Uterus (tissue), 4 donors: ENCODE data around the gene HSPA1B. TPM values are rescaled to one million over a fixed set of nuclear protein-coding genes. Genes with fewer than 3 reads are reported as not detected.

Experiments used
- DNase-seq, 2 donors: peaks; one replicate each; pipeline ENCODE4 v3.0.0-alpha.2; 2019 to 2020
- H3K27ac ChIP-seq, 2 donors: fragments of 200-600 bp; sonication (generic); 1 replicate in 1 of 2; 2 replicates in 1 of 2; pipeline ENCODE4 v1.5.1; 2016 to 2018
- H3K27me3 ChIP-seq, 2 donors: fragments of 200-600 bp; sonication (generic); one replicate each; pipeline ENCODE4 v1.5.1; 2018 to 2019; ENCODE audit warnings: control low read depth in 1 of 2
- H3K36me3 ChIP-seq, 2 donors: fragments of 200-600 bp; sonication (generic); one replicate each; pipeline ENCODE4 v1.5.1; 2019; ENCODE audit warnings: control low read depth in 1 of 2
- H3K4me1 ChIP-seq, 2 donors: fragments of 200-600 bp; sonication (generic); one replicate each; pipeline ENCODE4 v1.5.1; 2018 to 2019; ENCODE audit warnings: control low read depth in 1 of 2
- H3K4me3 ChIP-seq, 2 donors: fragments of 200-600 bp; sonication (generic); 1 replicate in 1 of 2; 2 replicates in 1 of 2; pipeline ENCODE4 v1.5.1; 2018 to 2019; ENCODE audit warnings: mild to moderate bottlenecking in 1 of 2
- H3K9me3 ChIP-seq, 2 donors: fragments of 200-600 bp; sonication (generic); one replicate each; pipeline ENCODE4 v1.5.1; 2019; ENCODE audit warnings: control low read depth in 1 of 2
- CTCF ChIP-seq, 4 experiments: fragments of 200-600 bp in 2 of 4; fragments of 450-650 bp in 2 of 4; sonication (generic) in 2 of 4; IDR thresholded peaks; one replicate each; pipeline ENCODE4 v1.5.1; 2016 to 2019; ENCODE audit warnings: antibody characterized with exemption in 4 of 4, mild to moderate bottlenecking in 2 of 4, moderate library complexity in 1 of 4
- POLR2A ChIP-seq, 2 donors: fragments of 450-650 bp; IDR thresholded peaks; one replicate each; pipeline ENCODE4 v1.6.1; 2016; ENCODE audit warnings: antibody characterized with exemption in 2 of 2, mild to moderate bottlenecking in 1 of 2, moderate library complexity in 1 of 2
- intact Hi-C: fragments of 100-400 bp; cut with DNase I; formaldehyde crosslinking; loops from one replicate; pipeline ENCODE4 v1.15.1; 2023; ENCODE audit warnings: low total_unique reads
- total RNA-seq, 4 donors: library from RNA; depleted of rRNA in 3 of 4; stranded (reverse); fragments of >200 nt in 3 of 4; gene quantifications; one replicate each; pipeline versions ENCODE4 v1.1.0 to v1.2.4, GENCODE V29; 2014 to 2023
- donor health status: DM: yes; HTN: yes; CAD: no.

HSPA1B gene
- total RNA-seq, 4 donors from 2014 or later = 40.3 to 268 (median 152) TPM

- no peak for DNase-seq
- Histone ChIP-seq H3K27me3 (no peaks in the 10 kb centered on the region), H3K4me3 (no peak overlapping the region), H3K27ac (no peak overlapping the region), H3K36me3 (no peaks in the 10 kb centered on the region), H3K4me1 (peaks cover 5 to 8% of the 10 kb centered on the region in 2 donors), H3K9me3 (no peaks in the 10 kb centered on the region)
- TF ChIP-seq CTCF (IDR thresholded peaks at IDR 0.05) = no peak
- TF ChIP-seq POLR2A (IDR thresholded peaks at IDR 0.05) = no peak
- intact Hi-C loops = no loop called here
These were observed 46.9 kb upstream of the HSPA1B start for GRCh38 chr6:31780507-31781243.

DNA sequence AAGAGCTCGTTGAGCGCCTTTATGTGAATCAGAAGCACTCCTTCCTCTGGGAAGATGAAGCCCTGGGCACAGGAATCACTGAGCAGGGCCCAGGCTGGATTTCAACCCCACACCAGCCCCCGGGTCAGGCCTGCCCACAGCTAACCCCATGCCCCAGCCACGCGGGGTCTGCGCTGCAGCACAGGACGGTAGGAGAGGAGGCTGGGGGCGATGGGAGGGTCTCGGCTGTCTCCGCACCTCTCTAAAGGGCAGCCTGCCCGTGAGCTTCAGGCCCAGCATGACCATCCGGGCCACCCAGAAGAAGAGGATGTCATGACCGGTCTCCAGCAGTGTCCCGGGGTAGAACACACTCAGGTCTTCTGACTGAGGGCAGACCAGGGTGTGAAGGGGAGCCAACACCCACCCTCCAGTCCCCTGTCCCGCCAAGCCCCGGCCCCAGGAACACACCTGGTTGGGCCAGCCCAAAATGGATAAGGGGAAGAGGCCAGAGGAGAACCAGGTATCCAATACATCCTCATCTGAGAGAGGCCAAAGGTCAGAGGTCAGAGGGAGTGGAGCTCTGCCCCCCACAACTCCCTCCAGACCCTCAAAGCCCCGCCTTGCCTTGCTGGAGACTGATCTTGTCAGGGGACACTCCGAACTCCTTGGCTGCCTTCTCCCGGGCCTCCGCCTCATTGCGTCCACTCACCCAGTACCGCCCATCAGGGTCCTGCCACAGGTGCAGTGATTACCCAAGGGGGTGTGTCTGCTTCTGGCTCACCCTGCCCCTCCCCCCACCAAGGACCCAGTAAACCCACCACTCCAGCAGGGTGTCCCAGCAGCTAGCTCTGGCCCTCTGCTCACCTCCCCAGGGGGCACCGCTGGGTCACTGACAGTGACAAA, 46.1 kb upstream of the HSPA1B start:
- H3K36me3 ChIP-seq = no peaks in the 10 kb centered on the region
- no peaks in the 10 kb centered on the region for H3K27me3 ChIP-seq
- no peak for DNase-seq
- peaks cover 5 to 7% of the 10 kb centered on the region in 2 donors for H3K4me1 ChIP-seq
- no peak overlapping the region for H3K4me3 ChIP-seq
- intact Hi-C loops = no loop called here
- no peak overlapping the region for H3K27ac ChIP-seq
- no peaks in the 10 kb centered on the region for H3K9me3 ChIP-seq
- TF ChIP-seq CTCF (IDR thresholded peaks at IDR 0.05) (no peak), POLR2A (IDR thresholded peaks at IDR 0.05) (no peak)

GRCh38 chr6:31782126-31782855, 45.2 kb upstream of the HSPA1B start:
- Histone ChIP-seq H3K4me3 (no peak overlapping the region), H3K27ac (no peak overlapping the region), H3K4me1 (no peaks in the 10 kb centered on the region), H3K9me3 (no peaks in the 10 kb centered on the region), H3K27me3 (no peaks in the 10 kb centered on the region), H3K36me3 (no peaks in the 10 kb centered on the region)
- intact Hi-C loops = no loop called here
- no peak for DNase-seq
- TF ChIP-seq CTCF (IDR thresholded peaks at IDR 0.05) = no peak
- no peak for TF ChIP-seq POLR2A (IDR thresholded peaks at IDR 0.05)

DNA sequence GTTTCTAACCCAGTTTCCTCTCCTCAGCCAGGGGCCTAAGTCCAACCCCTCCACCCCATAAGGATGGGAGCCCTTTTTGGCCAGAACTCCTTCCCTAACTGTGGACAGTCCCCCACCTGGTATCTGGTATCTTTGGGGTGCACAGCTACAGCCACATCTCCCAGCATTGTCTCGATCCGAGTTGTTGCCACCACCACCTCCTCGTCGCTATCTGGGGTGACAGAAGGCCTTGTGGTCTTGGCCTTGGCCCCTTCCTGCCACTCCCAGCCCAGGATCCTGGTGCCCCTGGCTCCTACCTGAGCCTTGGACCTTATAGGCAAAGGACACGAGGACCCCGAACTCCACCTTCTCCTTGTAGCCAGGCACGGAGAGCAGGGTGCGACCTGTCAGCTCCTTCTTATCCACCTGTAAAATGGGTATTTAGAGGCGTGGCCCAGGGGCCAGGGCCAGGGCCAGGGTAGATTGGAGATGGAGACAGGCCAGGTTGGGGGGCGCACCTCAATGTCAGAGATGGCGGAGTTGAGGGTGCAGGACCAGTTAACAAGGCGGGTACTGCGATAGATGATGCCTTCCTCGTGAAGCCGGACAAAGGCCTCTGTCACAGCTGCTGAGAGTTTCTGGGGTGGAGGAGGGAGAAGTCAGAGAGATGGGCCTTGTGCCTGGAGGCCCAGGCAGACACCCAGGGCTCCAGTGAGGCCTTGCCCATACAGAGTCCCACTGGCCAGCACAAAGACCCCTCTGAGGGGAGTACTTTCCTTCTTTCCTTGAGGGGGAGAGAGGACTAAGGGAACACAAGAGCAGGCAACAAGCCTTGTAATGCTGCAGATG, 43.2 kb upstream of the HSPA1B start:
- Histone ChIP-seq H3K4me3 (no peak overlapping the region), H3K36me3 (no peaks in the 10 kb centered on the region), H3K27me3 (no peaks in the 10 kb centered on the region), H3K4me1 (no peaks in the 10 kb centered on the region), H3K27ac (no peak overlapping the region), H3K9me3 (no peaks in the 10 kb centered on the region)
- TF ChIP-seq CTCF (IDR thresholded peaks at IDR 0.05) (no peak), POLR2A (IDR thresholded peaks at IDR 0.05) (no peak)
- intact Hi-C loops = no loop called here
- DNase-seq = no peak
